ENCODE data around the gene MACF1. TPM values are rescaled to one million over a fixed set of nuclear protein-coding genes. Genes with fewer than 3 reads are reported as not detected.
"Not testable (repeated sequence)": the region's sequence is repeated elsewhere in the genome, so short reads cannot be mapped to it uniquely, and the experiment has no call there.

Gene MACF1
- total RNA-seq, 1 donor from 2014 or later = 226 TPM

DNA sequence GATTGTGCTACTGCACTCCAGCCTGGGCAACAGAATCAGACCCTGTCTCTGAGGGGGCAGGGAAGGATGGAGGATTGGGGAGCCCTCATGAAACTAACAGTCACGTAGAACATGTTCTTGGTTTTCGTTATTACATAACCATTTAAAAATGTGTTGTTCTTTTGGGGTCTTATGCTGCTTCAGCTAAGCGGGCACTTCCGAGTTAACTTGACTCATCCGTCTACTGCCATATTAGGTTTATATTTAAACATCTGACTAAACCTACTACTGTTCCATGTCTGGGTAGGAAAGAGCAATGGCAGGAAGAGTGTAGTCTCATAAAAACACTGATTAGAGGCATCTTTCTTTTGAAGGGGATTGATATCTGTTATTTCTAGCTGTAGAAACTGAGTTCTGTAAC is 227.4 kb downstream of the MACF1 start:
- Histone ChIP-seq H3K27ac (ENCODE audit: low read depth, low read length) (no peak overlapping the region), H3K4me1 (ENCODE audit: control insufficient read depth in 3 of 3, insufficient read depth in 3 of 3, low read length in 3 of 3) (peaks cover 13 to 25% (median 22%) of the 10 kb centered on the region in 3 donors), H3K27me3 (ENCODE audit: control insufficient read depth in 3 of 3, insufficient read depth in 3 of 3, low read length in 3 of 3) (no peaks in the 10 kb centered on the region), H3K9ac (ENCODE audit: low read depth in 1 of 3, low read length in 3 of 3) (no peak overlapping the region), H3K9me3 (ENCODE audit: control insufficient read depth in 3 of 3, low read length in 3 of 3) (no peaks in the 10 kb centered on the region), H3K4me3 (ENCODE audit: low read length in 3 of 3) (no peak overlapping the region), H3K36me3 (ENCODE audit: control insufficient read depth in 3 of 3, insufficient read depth in 3 of 3, low read length in 3 of 3) (peaks cover 15 to 54% (median 54%) of the 10 kb centered on the region in 3 donors)

DNA sequence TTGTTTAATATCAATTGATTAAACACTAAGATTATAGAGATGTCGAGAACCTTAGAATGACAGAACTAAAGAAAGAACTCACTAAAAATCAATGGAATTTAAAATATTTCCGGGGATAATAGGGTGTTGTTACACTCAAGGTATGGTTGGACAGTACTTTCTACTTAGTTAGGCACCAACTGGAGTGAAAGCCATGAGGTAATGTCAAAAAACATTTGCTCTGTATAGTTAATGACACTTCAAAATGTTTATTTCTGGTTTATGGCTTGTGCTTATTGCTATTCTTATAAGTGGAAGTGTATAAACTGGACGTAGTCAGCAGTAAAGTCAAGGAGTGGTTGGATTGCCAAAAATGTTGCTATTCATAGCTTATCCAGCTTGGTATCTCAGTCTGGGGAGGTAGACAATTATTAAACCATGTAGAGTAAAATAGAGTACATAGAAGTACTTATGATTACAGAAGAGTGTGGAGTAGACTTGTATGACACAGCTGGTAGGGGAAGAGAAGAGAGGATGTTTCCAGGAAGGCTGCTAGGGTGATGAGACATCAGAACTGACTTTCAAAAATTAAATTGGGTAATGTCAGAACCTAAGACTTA is 230.4 kb downstream of the MACF1 start:
- Histone ChIP-seq H3K9me3 (ENCODE audit: control insufficient read depth in 3 of 3, low read length in 3 of 3) (no peaks in the 10 kb centered on the region), H3K4me3 (ENCODE audit: low read length in 3 of 3) (no peak overlapping the region), H3K4me1 (ENCODE audit: control insufficient read depth in 3 of 3, insufficient read depth in 3 of 3, low read length in 3 of 3) (peaks cover 7 to 20% (median 11%) of the 10 kb centered on the region in 3 donors), H3K9ac (ENCODE audit: low read depth in 1 of 3, low read length in 3 of 3) (peak overlapping the region in 1 of 3 donors; percentile 24), H3K27me3 (ENCODE audit: control insufficient read depth in 3 of 3, insufficient read depth in 3 of 3, low read length in 3 of 3) (no peaks in the 10 kb centered on the region), H3K36me3 (ENCODE audit: control insufficient read depth in 3 of 3, insufficient read depth in 3 of 3, low read length in 3 of 3) (peaks cover 26 to 63% (median 61%) of the 10 kb centered on the region in 3 donors), H3K27ac (ENCODE audit: low read depth, low read length) (peak overlapping the region; percentile 2)

DNA sequence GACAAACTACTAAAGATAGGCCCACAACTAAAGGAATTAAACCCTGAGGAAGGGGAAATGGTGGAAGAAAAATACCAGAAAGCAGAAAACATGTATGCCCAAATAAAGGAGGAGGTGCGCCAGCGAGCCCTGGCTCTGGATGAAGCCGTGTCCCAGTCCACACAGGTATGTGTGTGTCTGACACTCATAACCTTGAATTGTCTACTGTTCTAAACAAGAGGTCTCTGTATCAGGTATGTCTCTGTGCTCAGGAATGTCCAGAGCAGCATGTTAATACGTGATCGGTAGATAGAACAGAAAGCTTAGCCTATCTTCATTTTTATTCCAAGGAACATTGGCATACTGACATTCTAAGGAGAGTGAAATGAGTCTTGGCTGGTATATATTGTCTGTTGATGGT is 231.1 kb downstream of the MACF1 start:
- Histone ChIP-seq H3K27me3 (ENCODE audit: control insufficient read depth in 3 of 3, insufficient read depth in 3 of 3, low read length in 3 of 3) (no peaks in the 10 kb centered on the region), H3K9ac (ENCODE audit: low read depth in 1 of 3, low read length in 3 of 3) (no peak overlapping the region), H3K27ac (ENCODE audit: low read depth, low read length) (no peak overlapping the region), H3K4me3 (ENCODE audit: low read length in 3 of 3) (no peak overlapping the region), H3K9me3 (ENCODE audit: control insufficient read depth in 3 of 3, low read length in 3 of 3) (no peaks in the 10 kb centered on the region), H3K4me1 (ENCODE audit: control insufficient read depth in 3 of 3, insufficient read depth in 3 of 3, low read length in 3 of 3) (peaks cover under 1 to 15% (median 7%) of the 10 kb centered on the region in 3 donors), H3K36me3 (ENCODE audit: control insufficient read depth in 3 of 3, insufficient read depth in 3 of 3, low read length in 3 of 3) (peaks cover 26 to 66% (median 63%) of the 10 kb centered on the region in 3 donors)

DNA sequence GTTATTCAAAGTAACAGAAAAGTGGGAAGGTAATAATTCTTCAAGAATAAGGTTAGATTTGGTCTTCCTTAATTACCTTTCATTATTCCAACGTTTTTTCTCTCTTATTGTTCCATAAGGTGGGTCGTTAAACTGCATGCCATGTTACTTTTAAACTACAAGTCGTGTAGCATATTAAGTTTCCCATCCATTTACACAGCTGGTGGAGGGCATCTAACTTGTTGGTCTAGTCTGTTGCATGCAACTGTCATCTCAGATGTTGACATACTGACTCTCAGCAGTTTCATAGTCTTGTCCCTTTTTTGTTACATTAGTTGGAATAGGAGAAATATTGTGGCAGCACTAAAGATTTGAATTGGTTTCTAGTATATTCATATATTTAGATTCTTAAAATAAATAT is 232.3 kb downstream of the MACF1 start:
- no peak overlapping the region for H3K9ac ChIP-seq (ENCODE audit: low read depth in 1 of 3, low read length in 3 of 3)
- H3K4me1 ChIP-seq (ENCODE audit: control insufficient read depth in 3 of 3, insufficient read depth in 3 of 3, low read length in 3 of 3) = peaks cover 0 to 5% (median 3%) of the 10 kb centered on the region in 3 donors
- peaks cover 34 to 74% (median 69%) of the 10 kb centered on the region in 3 donors for H3K36me3 ChIP-seq (ENCODE audit: control insufficient read depth in 3 of 3, insufficient read depth in 3 of 3, low read length in 3 of 3)
- H3K27me3 ChIP-seq (ENCODE audit: control insufficient read depth in 3 of 3, insufficient read depth in 3 of 3, low read length in 3 of 3) = no peaks in the 10 kb centered on the region
- H3K27ac ChIP-seq (ENCODE audit: low read depth, low read length) = no peak overlapping the region
- H3K9me3 ChIP-seq (ENCODE audit: control insufficient read depth in 3 of 3, low read length in 3 of 3) = no peaks in the 10 kb centered on the region
- H3K4me3 ChIP-seq (ENCODE audit: low read length in 3 of 3) = no peak overlapping the region

DNA sequence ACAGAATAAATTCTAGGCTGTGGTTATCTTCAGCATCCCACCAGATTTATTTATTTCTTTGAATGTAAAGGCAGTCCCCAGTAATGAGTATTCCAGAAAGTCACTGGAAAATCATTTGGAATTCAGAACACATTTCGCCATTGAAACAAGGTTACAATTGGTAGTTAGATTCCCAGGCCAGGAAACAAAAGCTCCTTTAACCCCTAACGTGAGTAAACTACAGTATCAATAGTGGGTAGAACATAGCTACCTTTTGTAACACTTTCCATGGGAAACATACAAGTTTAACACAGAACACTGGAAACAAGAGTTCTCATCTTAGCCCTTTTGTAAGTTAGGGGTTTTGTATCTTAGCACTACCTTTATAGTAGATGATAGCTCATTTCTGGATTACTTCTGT is 233.5 kb downstream of the MACF1 start:
- Histone ChIP-seq H3K4me1 (ENCODE audit: control insufficient read depth in 3 of 3, insufficient read depth in 3 of 3, low read length in 3 of 3) (peaks cover 0 to 5% (median 0%) of the 10 kb centered on the region in 3 donors), H3K27me3 (ENCODE audit: control insufficient read depth in 3 of 3, insufficient read depth in 3 of 3, low read length in 3 of 3) (no peaks in the 10 kb centered on the region), H3K9me3 (ENCODE audit: control insufficient read depth in 3 of 3, low read length in 3 of 3) (no peaks in the 10 kb centered on the region), H3K36me3 (ENCODE audit: control insufficient read depth in 3 of 3, insufficient read depth in 3 of 3, low read length in 3 of 3) (peaks cover 41 to 79% (median 70%) of the 10 kb centered on the region in 3 donors), H3K4me3 (ENCODE audit: low read length in 3 of 3) (no peak overlapping the region), H3K27ac (ENCODE audit: low read depth, low read length) (no peak overlapping the region), H3K9ac (ENCODE audit: low read depth in 1 of 3, low read length in 3 of 3) (no peak overlapping the region)

DNA sequence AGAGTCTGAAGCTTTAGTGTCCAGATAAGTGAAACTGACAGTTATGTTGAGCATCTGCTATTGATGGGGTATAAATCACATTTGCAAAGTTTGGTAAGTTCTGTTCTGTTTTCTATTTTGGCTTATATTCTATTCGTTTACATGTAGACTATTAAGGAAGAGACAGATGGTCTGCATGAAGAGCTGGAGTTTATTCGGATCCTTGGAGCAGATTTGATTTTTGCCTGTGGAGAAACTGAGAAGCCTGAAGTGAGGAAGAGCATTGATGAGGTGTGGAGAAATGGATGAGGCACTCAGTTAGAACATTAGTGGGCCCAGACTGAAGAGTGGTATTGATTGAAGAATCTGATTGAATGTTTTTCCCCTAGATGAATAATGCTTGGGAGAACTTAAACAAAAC is 236.4 kb downstream of the MACF1 start:
- Histone ChIP-seq H3K27ac (ENCODE audit: low read depth, low read length) (no peak overlapping the region), H3K4me3 (ENCODE audit: low read length in 3 of 3) (no peak overlapping the region), H3K4me1 (ENCODE audit: control insufficient read depth in 3 of 3, insufficient read depth in 3 of 3, low read length in 3 of 3) (no peaks in the 10 kb centered on the region), H3K27me3 (ENCODE audit: control insufficient read depth in 3 of 3, insufficient read depth in 3 of 3, low read length in 3 of 3) (no peaks in the 10 kb centered on the region), H3K9ac (ENCODE audit: low read depth in 1 of 3, low read length in 3 of 3) (no peak overlapping the region), H3K9me3 (ENCODE audit: control insufficient read depth in 3 of 3, low read length in 3 of 3) (no peaks in the 10 kb centered on the region), H3K36me3 (ENCODE audit: control insufficient read depth in 3 of 3, insufficient read depth in 3 of 3, low read length in 3 of 3) (peaks cover 48 to 88% (median 83%) of the 10 kb centered on the region in 3 donors)

DNA sequence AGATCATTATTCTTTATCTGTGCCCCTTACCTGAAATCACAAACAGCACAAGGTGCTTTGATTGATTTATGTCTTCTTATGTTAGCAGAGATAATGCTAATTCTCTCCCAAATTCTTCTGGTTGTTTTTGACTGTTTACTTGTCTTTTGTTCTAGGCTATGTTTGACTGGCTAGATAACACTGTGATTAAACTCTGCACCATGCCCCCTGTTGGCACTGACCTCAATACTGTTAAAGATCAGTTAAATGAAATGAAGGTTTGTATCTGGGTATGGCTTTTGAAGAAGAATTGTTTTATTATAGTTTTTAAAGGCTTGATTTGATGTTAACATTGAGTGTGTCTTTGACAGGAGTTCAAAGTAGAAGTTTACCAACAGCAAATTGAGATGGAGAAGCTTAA is 237.3 kb downstream of the MACF1 start:
- Histone ChIP-seq H3K27ac (ENCODE audit: low read depth, low read length) (no peak overlapping the region), H3K36me3 (ENCODE audit: control insufficient read depth in 3 of 3, insufficient read depth in 3 of 3, low read length in 3 of 3) (peaks cover 47 to 84% (median 77%) of the 10 kb centered on the region in 3 donors), H3K9me3 (ENCODE audit: control insufficient read depth in 3 of 3, low read length in 3 of 3) (no peaks in the 10 kb centered on the region), H3K9ac (ENCODE audit: low read depth in 1 of 3, low read length in 3 of 3) (no peak overlapping the region), H3K4me1 (ENCODE audit: control insufficient read depth in 3 of 3, insufficient read depth in 3 of 3, low read length in 3 of 3) (no peaks in the 10 kb centered on the region), H3K27me3 (ENCODE audit: control insufficient read depth in 3 of 3, insufficient read depth in 3 of 3, low read length in 3 of 3) (no peaks in the 10 kb centered on the region), H3K4me3 (ENCODE audit: low read length in 3 of 3) (no peak overlapping the region)

DNA sequence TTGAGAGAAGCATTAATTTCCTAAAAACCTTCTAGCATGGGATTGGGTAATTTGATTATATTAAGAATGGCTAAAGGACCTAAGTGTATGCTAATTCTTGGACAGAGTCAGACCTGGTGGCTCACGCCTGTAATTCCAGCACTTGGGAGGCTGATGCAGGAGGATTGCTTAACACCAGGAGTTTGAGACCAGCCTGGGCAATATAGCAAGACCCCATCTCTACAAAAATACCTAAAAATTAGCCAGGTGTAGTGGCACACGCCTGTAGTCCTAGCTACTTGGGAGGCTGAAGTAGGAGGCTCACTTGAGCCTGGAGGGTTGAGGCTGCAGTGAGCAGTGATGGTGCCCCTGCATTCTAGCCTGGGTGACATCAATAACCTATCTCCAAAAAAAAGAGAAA is 241.1 kb downstream of the MACF1 start:
- Histone ChIP-seq H3K36me3 (ENCODE audit: control insufficient read depth in 3 of 3, insufficient read depth in 3 of 3, low read length in 3 of 3) (peaks cover 57 to 87% (median 81%) of the 10 kb centered on the region in 3 donors), H3K27me3 (ENCODE audit: control insufficient read depth in 3 of 3, insufficient read depth in 3 of 3, low read length in 3 of 3) (no peaks in the 10 kb centered on the region), H3K4me3 (ENCODE audit: low read length in 3 of 3) (no peak overlapping the region), H3K9me3 (ENCODE audit: control insufficient read depth in 3 of 3, low read length in 3 of 3) (no peaks in the 10 kb centered on the region), H3K27ac (ENCODE audit: low read depth, low read length) (no peak overlapping the region), H3K9ac (ENCODE audit: low read depth in 1 of 3, low read length in 3 of 3) (no peak overlapping the region), H3K4me1 (ENCODE audit: control insufficient read depth in 3 of 3, insufficient read depth in 3 of 3, low read length in 3 of 3) (no peaks in the 10 kb centered on the region)

DNA sequence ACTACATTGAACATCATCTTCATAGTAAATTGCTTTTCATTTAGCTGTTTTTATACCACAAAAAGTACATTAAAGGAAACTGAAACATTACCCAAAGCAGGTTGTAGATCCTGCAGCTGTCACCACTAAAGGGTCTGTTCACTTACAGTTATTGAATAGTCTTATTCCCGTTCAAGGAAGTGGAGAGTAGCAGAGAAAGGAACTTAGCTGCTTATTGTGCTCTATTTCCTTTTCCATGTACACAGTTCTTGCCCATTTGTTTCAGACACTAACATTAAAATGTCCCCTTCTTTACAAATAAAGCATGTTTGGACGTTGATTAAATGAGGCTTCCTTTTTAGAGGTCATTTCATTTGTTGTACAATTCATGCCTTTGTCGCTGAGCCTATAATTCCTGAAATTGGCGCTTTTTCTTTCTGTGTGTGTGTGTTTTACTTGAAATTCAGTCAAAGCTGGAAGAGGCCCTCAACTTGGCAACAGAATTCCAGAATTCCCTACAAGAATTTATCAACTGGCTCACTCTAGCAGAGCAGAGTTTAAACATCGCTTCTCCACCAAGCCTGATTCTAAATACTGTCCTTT is 242.6 kb downstream of the MACF1 start:
- Histone ChIP-seq H3K27me3 (ENCODE audit: control insufficient read depth in 3 of 3, insufficient read depth in 3 of 3, low read length in 3 of 3) (no peaks in the 10 kb centered on the region), H3K9ac (ENCODE audit: low read depth in 1 of 3, low read length in 3 of 3) (no peak overlapping the region), H3K4me3 (ENCODE audit: low read length in 3 of 3) (no peak overlapping the region), H3K4me1 (ENCODE audit: control insufficient read depth in 3 of 3, insufficient read depth in 3 of 3, low read length in 3 of 3) (no peaks in the 10 kb centered on the region), H3K27ac (ENCODE audit: low read depth, low read length) (peak overlapping the region; percentile 45), H3K9me3 (ENCODE audit: control insufficient read depth in 3 of 3, low read length in 3 of 3) (no peaks in the 10 kb centered on the region), H3K36me3 (ENCODE audit: control insufficient read depth in 3 of 3, insufficient read depth in 3 of 3, low read length in 3 of 3) (peaks cover 56 to 86% (median 80%) of the 10 kb centered on the region in 3 donors)

DNA sequence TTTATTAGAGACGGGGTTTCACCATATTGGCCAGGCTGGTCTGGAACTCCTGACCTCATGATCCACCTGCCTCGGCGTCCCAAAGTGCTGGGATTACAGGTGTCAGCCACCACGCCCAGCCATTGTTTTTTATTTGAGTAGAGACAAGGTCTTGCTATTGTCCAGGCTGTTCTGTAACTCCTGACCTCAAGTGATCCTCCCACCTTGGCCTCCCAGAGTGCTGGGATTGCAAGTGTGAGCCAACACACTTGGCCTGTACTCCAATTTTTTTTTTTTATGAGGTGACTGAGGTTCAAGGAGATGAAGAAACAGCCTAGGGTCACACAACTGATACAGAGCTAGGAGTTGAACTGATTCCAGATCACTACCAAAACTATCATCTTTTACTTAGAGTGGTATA is 245.5 kb downstream of the MACF1 start:
- H3K4me3 ChIP-seq (ENCODE audit: low read length in 3 of 3); H3K27me3 ChIP-seq (ENCODE audit: control insufficient read depth in 3 of 3, insufficient read depth in 3 of 3, low read length in 3 of 3); H3K9me3 ChIP-seq (ENCODE audit: control insufficient read depth in 3 of 3, low read length in 3 of 3); H3K9ac ChIP-seq (ENCODE audit: low read depth in 1 of 3, low read length in 3 of 3); H3K27ac ChIP-seq (ENCODE audit: low read depth, low read length); H3K4me1 ChIP-seq (ENCODE audit: control insufficient read depth in 3 of 3, insufficient read depth in 3 of 3, low read length in 3 of 3): not testable (repeated sequence)
- H3K36me3 ChIP-seq (ENCODE audit: control insufficient read depth in 3 of 3, insufficient read depth in 3 of 3, low read length in 3 of 3) = peaks cover 67 to 88% (median 83%) of the 10 kb centered on the region in 3 donors

All from skeletal muscle tissue (tissue), 4 donors.